ENCODE measurements around the gene GPR78.
"Not testable (repeated sequence)": the region's sequence is repeated elsewhere in the genome, so short reads cannot be mapped to it uniquely, and the experiment has no call there.

The GPR78 gene

GRCh38 chr4:8616831-8617230 lies 36.6 kb downstream of the GPR78 start:
- no peak for DNase-seq (ENCODE audit: low spot score)

GRCh38 chr4:8617486-8618040 lies 37.4 kb downstream of the GPR78 start:
- no peak for DNase-seq (ENCODE audit: low spot score)

GRCh38 chr4:8618421-8618820 lies 38.2 kb downstream of the GPR78 start:
- DNase-seq (ENCODE audit: low spot score): no peak

- no peak for DNase-seq (ENCODE audit: low spot score)
Observed at GRCh38 chr4:8618961-8619720, 38.9 kb downstream of the GPR78 start.

GRCh38 chr4:8621135-8621534 lies 40.9 kb downstream of the GPR78 start:
- DNase-seq (ENCODE audit: low spot score): not testable (repeated sequence)

- not testable (repeated sequence) for DNase-seq (ENCODE audit: low spot score)
Observed at GRCh38 chr4:8624601-8625272, 44.5 kb downstream of the GPR78 start.

GRCh38 chr4:8630240-8630905 lies 50.2 kb downstream of the GPR78 start:
- DNase-seq (ENCODE audit: low spot score): not testable (repeated sequence)

GRCh38 chr4:8631896-8632295 lies 51.7 kb downstream of the GPR78 start:
- DNase-seq (ENCODE audit: low spot score): not testable (repeated sequence)

- not testable (repeated sequence) for DNase-seq (ENCODE audit: low spot score)
Observed at GRCh38 chr4:8634773-8635172, 54.6 kb downstream of the GPR78 start.

- DNase-seq (ENCODE audit: low spot score): not testable (repeated sequence)
Observed at GRCh38 chr4:8635897-8636554, 55.8 kb downstream of the GPR78 start.

Measured in globus pallidus (tissue), 1 donor.